Measurements from ENCODE around the gene SPRED3. TPM values are rescaled to one million over a fixed set of nuclear protein-coding genes. Genes with fewer than 3 reads are reported as not detected.

SPRED3 gene
- total and polyA plus RNA-seq, 2 of the 8 experiments (the other 6 are each of a cell fraction or from before 2014, with no cell fraction given): 8.1 to 10.3 TPM

- Histone ChIP-seq H3K27me3 (replicated peaks in 1 of 4; ENCODE audit: control insufficient read depth in 3 of 4, extremely low read depth in 1 of 4, insufficient read depth in 3 of 4, low read length in 3 of 4) (peaks cover 0 to 2% (median 0%) of the 10 kb centered on the region in 4 experiments; a peak in 1 of 7 replicates), H3K79me2 (ENCODE audit: control insufficient read depth in 1 of 2, insufficient read depth in 2 of 2, low read length in 2 of 2) (no peaks in the 10 kb centered on the region), H3K23me2 (ENCODE audit: low read depth, low read length) (peaks cover under 1% of the 10 kb centered on the region; the same call in 1 of the 2 replicates), H3K36me3 (ENCODE audit: control insufficient read depth in 2 of 4, insufficient read depth in 4 of 4, low read length in 3 of 4) (no peaks in the 10 kb centered on the region), H3K4me3 (ENCODE audit: extremely low read depth in 1 of 4, insufficient read depth in 2 of 4, low read depth in 3 of 4, low read length in 4 of 4) (no peak overlapping the region), H3K23ac (ENCODE audit: insufficient read length) (no peak overlapping the region), H3K9ac (replicated peaks in 1 of 4; ENCODE audit: extremely low read depth in 1 of 4, low read depth in 3 of 4, low read length in 3 of 4) (no peak overlapping the region), H4K20me1 (replicated peaks in 1 of 2; ENCODE audit: control insufficient read depth in 1 of 2, insufficient read depth in 2 of 2, low read length in 2 of 2) (no peaks in the 10 kb centered on the region), H2BK12ac (ENCODE audit: low read depth, low read length) (no peak overlapping the region), H3K27ac (ENCODE audit: low read depth, low read length) (no peak overlapping the region), H3K14ac (ENCODE audit: insufficient read length) (no peak overlapping the region), H4K91ac (replicated peaks; ENCODE audit: insufficient read length, low read length) (no peak overlapping the region), H3K56ac (replicated peaks; ENCODE audit: insufficient read length, low read depth, low read length) (no peak overlapping the region), H2BK5ac (ENCODE audit: low read depth, low read length) (no peak overlapping the region), H2BK15ac (ENCODE audit: low read length) (no peak overlapping the region), H3K4me2 (ENCODE audit: insufficient read depth in 1 of 2, low read depth in 2 of 2, low read length in 2 of 2) (no peak overlapping the region), H3K9me3 (ENCODE audit: insufficient read depth in 2 of 2, low read depth in 1 of 2, low read length in 1 of 2) (no peaks in the 10 kb centered on the region), H3K4ac (replicated peaks; ENCODE audit: insufficient read length, low read depth, low read length) (no peak overlapping the region), H3K79me1 (ENCODE audit: low read depth, low read length) (no peaks in the 10 kb centered on the region; the same call in 1 of the 2 replicates), H4K5ac (ENCODE audit: insufficient read length, low read depth, low read length) (no peak overlapping the region), H2AFZ (ENCODE audit: low read length) (no peak overlapping the region), H2BK20ac (ENCODE audit: low read length) (no peak overlapping the region), H3K4me1 (replicated peaks in 1 of 4; ENCODE audit: control insufficient read depth in 3 of 4, insufficient read depth in 4 of 4, low read length in 3 of 4) (peaks cover 0 to 5% (median 4%) of the 10 kb centered on the region in 4 experiments; a peak in 5 of 7 replicates), H2BK120ac (replicated peaks; ENCODE audit: low read depth, low read length) (no peak overlapping the region), H2AK5ac (ENCODE audit: low read depth, low read length) (no peak overlapping the region), H3K18ac (ENCODE audit: extremely low read depth, low read length) (no peak overlapping the region), H4K8ac (ENCODE audit: extremely low read depth, insufficient read depth, low read length) (no peak overlapping the region)
- DNase-seq (ENCODE audit: low read depth in 1 of 2, low spot score in 2 of 2) (no peak), FAIRE-seq (no peak)
- ChIA-PET POLR2A (ENCODE audit: partially characterized antibody) (interaction anchor here (0.6 to 1.2 kb wide), 5 partner anchors 9 to 192 kb away, joined by 3 to 4 read pairs (median 3); no protein-coding TSS in a partner anchor), CTCF (ENCODE audit: partially characterized antibody) (interaction anchor here (0.8 to 5.7 kb wide), 5 partner anchors 9 to 271 kb away, joined by 3 to 32 read pairs (median 4); partner anchors contain the start of gene FAM98C)
- WGBS, 2 experiments (ENCODE audit: extremely low coverage in 1 of 2, insufficient coverage in 1 of 2, insufficient read length in 1 of 2, insufficient replicate concordance in 2 of 2, low coverage in 1 of 2, low lambda C conversion rate in 2 of 2, missing lambda C conversion rate in 1 of 2): 93% methylated on average over 8 of the region's 8 CpGs; no CpG with 5 or more reads in 1 of the 2 experiments
- TF ChIP-seq JUND (IDR thresholded peaks at IDR 0.05; ENCODE audit: low read length) (no peak), TAF7 (optimal IDR thresholded peaks at IDR 0.05; ENCODE audit: borderline replicate concordance, low read depth, low read length) (no peak)
These were observed 24.0 kb downstream of the SPRED3 start for GRCh38 chr19:38412491-38412890.
